Osteoblast (primary cell): ENCODE results near the gene PAK1. TPM values are rescaled to one million over a fixed set of nuclear protein-coding genes. Genes with fewer than 3 reads are reported as not detected.

Experiments
- DNase-seq: peaks from one replicate; pipeline ENCODE4 v3.0.0; 2011; ENCODE audit warnings: low spot score, mixed read lengths; ENCODE audit not compliant: insufficient read length; ENCODE audit errors: missing footprints
- H2AFZ ChIP-seq: 2 replicates; pipeline ENCODE4 v1.6.0; 2011; ENCODE audit warnings: mild to moderate bottlenecking, low read length
- H3K27ac ChIP-seq: 2 replicates; pipeline ENCODE4 v1.5.1; 2011; ENCODE audit warnings: mild to moderate bottlenecking, low read depth, low read length, moderate library complexity
- H3K27me3 ChIP-seq: 2 replicates; pipeline ENCODE4 v1.6.0; 2012; ENCODE audit warnings: mild to moderate bottlenecking, control low read depth, inconsistent platforms, low read length, moderate library complexity; ENCODE audit not compliant: insufficient read depth
- H3K36me3 ChIP-seq: 2 replicates; pipeline ENCODE4 v1.5.1; 2011; ENCODE audit warnings: mild to moderate bottlenecking, low read length, control low read depth, moderate library complexity; ENCODE audit not compliant: insufficient read depth
- H3K4me1 ChIP-seq: 2 replicates; pipeline ENCODE4 v1.5.1; 2011; ENCODE audit warnings: mild to moderate bottlenecking, low read length, control low read depth, moderate library complexity; ENCODE audit not compliant: insufficient read depth
- H3K4me2 ChIP-seq: 2 replicates; pipeline ENCODE4 v1.6.0; 2011; ENCODE audit warnings: mild to moderate bottlenecking, low read length; ENCODE audit not compliant: insufficient read depth
- H3K4me3 ChIP-seq: fragments of 200-600 bp; sonication (generic); 3 replicates; pipeline ENCODE4 v1.5.1; 2012; ENCODE audit warnings: mild to moderate bottlenecking, low read length, inconsistent platforms; ENCODE audit not compliant: insufficient read depth
- H3K79me2 ChIP-seq: 2 replicates; pipeline ENCODE4 v1.6.0; 2012; ENCODE audit warnings: mild to moderate bottlenecking, low read length, control low read depth, inconsistent platforms; ENCODE audit not compliant: insufficient read depth
- H3K9me3 ChIP-seq: 2 replicates; pipeline ENCODE4 v1.5.1; 2011; ENCODE audit warnings: low read depth, low read length, control low read depth
- H4K20me1 ChIP-seq: 2 replicates; pipeline ENCODE4 v1.6.0; 2012; ENCODE audit warnings: mild to moderate bottlenecking, low read length, control low read depth; ENCODE audit not compliant: insufficient read depth
- CTCF ChIP-seq: IDR thresholded peaks from 2 replicates; pipeline ENCODE4 v1.5.1; 2011; ENCODE audit warnings: mild to moderate bottlenecking, low read depth, low read length, moderate library complexity; ENCODE audit errors: extremely low read depth
- total RNA-seq: library from RNA; depleted of rRNA; stranded (reverse); fragments of >200 nt; gene quantifications from 2 replicates; pipeline ENCODE4 v1.2.3, GENCODE V29; 2012

PAK1 gene
- total RNA-seq, 1 donor = 34.4 TPM

- H4K20me1 ChIP-seq = no peaks in the 10 kb centered on the region
- no peak for DNase-seq
- H3K4me2 ChIP-seq = peak overlapping the region; percentile 38
- no peak overlapping the region for H2AFZ ChIP-seq
- H3K9me3 ChIP-seq = no peaks in the 10 kb centered on the region
- no peaks in the 10 kb centered on the region for H3K27me3 ChIP-seq
- no peaks in the 10 kb centered on the region for H3K79me2 ChIP-seq
- no peak overlapping the region for H3K27ac ChIP-seq
- H3K4me3 ChIP-seq = no peak overlapping the region
- H3K4me1 ChIP-seq = peaks cover 21% of the 10 kb centered on the region
- TF ChIP-seq CTCF = no peak
- no peaks in the 10 kb centered on the region for H3K36me3 ChIP-seq
Measured at GRCh38 chr11:77287136-77287535, 186.8 kb downstream of the PAK1 start.

GRCh38 chr11:77284476-77285468 lies 189.1 kb downstream of the PAK1 start:
- H3K4me1 ChIP-seq = peaks cover 21% of the 10 kb centered on the region
- no peaks in the 10 kb centered on the region for H3K36me3 ChIP-seq
- H4K20me1 ChIP-seq = no peaks in the 10 kb centered on the region
- no peaks in the 10 kb centered on the region for H3K79me2 ChIP-seq
- H3K27ac ChIP-seq = no peak overlapping the region
- H3K4me3 ChIP-seq = no peak overlapping the region
- no peak overlapping the region for H3K4me2 ChIP-seq
- peak overlapping the region; percentile 40 for H2AFZ ChIP-seq
- DNase-seq = no peak
- H3K27me3 ChIP-seq = no peaks in the 10 kb centered on the region
- no peak for TF ChIP-seq CTCF
- H3K9me3 ChIP-seq = no peaks in the 10 kb centered on the region

GRCh38 chr11:77283101-77283500 lies 190.8 kb downstream of the PAK1 start:
- Histone ChIP-seq H2AFZ (no peak overlapping the region), H3K79me2 (no peaks in the 10 kb centered on the region), H4K20me1 (no peaks in the 10 kb centered on the region), H3K4me1 (peaks cover 24% of the 10 kb centered on the region), H3K4me2 (no peak overlapping the region), H3K9me3 (no peaks in the 10 kb centered on the region), H3K4me3 (no peak overlapping the region), H3K36me3 (no peaks in the 10 kb centered on the region), H3K27me3 (no peaks in the 10 kb centered on the region), H3K27ac (no peak overlapping the region)
- no peak for TF ChIP-seq CTCF
- no peak for DNase-seq
